ENCODE results near the gene JAKMIP1. TPM values are rescaled to one million over a fixed set of nuclear protein-coding genes. Genes with fewer than 3 reads are reported as not detected.

The JAKMIP1 gene
- total RNA-seq, 4 donors from 2014 or later = 0.39 to 4.5 (median 1.9) TPM; not detected in 1

DNA sequence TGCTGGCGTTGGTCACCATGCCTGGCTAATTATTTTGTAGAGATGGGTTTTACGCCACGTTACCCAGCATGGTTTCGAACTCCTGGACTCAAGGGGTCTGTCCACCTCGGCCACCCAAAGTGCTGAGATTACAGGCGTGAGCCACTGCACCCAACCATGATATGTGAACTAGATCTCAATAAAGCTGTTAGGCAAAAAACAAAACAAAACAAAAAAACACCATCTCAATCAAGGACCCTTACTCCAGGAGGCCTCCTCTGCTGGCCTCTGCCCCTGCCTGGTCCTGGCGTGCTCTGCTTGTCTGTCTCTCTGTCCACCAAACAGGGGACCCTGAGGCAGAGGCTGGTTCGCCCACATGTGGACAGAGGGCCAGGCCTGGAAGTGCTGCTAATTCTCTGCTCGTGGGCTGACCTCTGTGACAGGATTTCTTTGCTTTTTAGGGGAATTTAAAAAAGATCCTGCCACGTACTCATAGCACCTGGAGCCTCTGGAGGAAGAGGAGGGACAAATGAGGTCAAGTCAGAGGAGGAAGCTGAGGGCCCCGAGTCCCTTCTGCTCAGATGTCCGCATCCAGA lies 36.6 kb upstream of the JAKMIP1 start:
- Histone ChIP-seq H3K27me3 (peaks cover 39% of the 10 kb centered on the region), H3K27ac (no peak overlapping the region), H3K4me3 (no peak overlapping the region), H3K4me1 (no peaks in the 10 kb centered on the region), H3K9me3 (no peaks in the 10 kb centered on the region), H3K36me3 (no peaks in the 10 kb centered on the region)
- 58 to 76% methylated on average over 6 to 8 of the region's 12 CpGs for WGBS, 2 donors (ENCODE audit: low coverage in 1 of 2)
- TF ChIP-seq POLR2A (IDR thresholded peaks at IDR 0.05) (no peak), EP300 (IDR thresholded peaks at IDR 0.05) (no peak), CTCF (IDR thresholded peaks at IDR 0.05) (no peak), POLR2AphosphoS5 (IDR thresholded peaks at IDR 0.05) (no peak)
- no peak for ATAC-seq

- TF ChIP-seq POLR2AphosphoS5 (IDR thresholded peaks at IDR 0.05) (no peak), CTCF (IDR thresholded peaks at IDR 0.05) (no peak), EP300 (IDR thresholded peaks at IDR 0.05) (no peak), POLR2A (IDR thresholded peaks at IDR 0.05) (no peak)
Measured at GRCh38 chr4:6235901-6236640, 35.7 kb upstream of the JAKMIP1 start.

GRCh38 chr4:6235012-6235411 lies 34.7 kb upstream of the JAKMIP1 start:
- Histone ChIP-seq H3K9me3 (no peaks in the 10 kb centered on the region), H3K27ac (no peak overlapping the region), H3K36me3 (no peaks in the 10 kb centered on the region), H3K4me3 (no peak overlapping the region), H3K27me3 (peaks cover 27% of the 10 kb centered on the region), H3K4me1 (no peaks in the 10 kb centered on the region)
- TF ChIP-seq EP300 (IDR thresholded peaks at IDR 0.05) (no peak), CTCF (IDR thresholded peaks at IDR 0.05) (no peak), POLR2AphosphoS5 (IDR thresholded peaks at IDR 0.05) (no peak), POLR2A (IDR thresholded peaks at IDR 0.05) (no peak)
- WGBS, 2 donors (ENCODE audit: low coverage in 1 of 2) = 100% methylated on average over 1 of the region's 7 CpGs; no CpG with 5 or more reads in 1 of the 2 donors
- ATAC-seq = no peak

More at GRCh38 chr4:6235901-6236640, 35.7 kb upstream of the JAKMIP1 start:
- no peak for ATAC-seq
- no peaks in the 10 kb centered on the region for H3K4me1 ChIP-seq
- 24 to 31% methylated on average over 13 to 16 of the region's 17 CpGs for WGBS, 2 donors (ENCODE audit: low coverage in 1 of 2)
- H3K9me3 ChIP-seq = no peaks in the 10 kb centered on the region
- no peak overlapping the region for H3K27ac ChIP-seq
- H3K4me3 ChIP-seq = no peak overlapping the region
- no peaks in the 10 kb centered on the region for H3K36me3 ChIP-seq
- H3K27me3 ChIP-seq = peaks cover 33% of the 10 kb centered on the region

GRCh38 chr4:6233929-6234328 lies 33.6 kb upstream of the JAKMIP1 start:
- peaks cover 29% of the 10 kb centered on the region for H3K27me3 ChIP-seq
- no peak for ATAC-seq
- H3K36me3 ChIP-seq = no peaks in the 10 kb centered on the region
- no peak overlapping the region for H3K4me3 ChIP-seq
- WGBS, 2 donors (ENCODE audit: low coverage in 1 of 2) = 50 to 81% methylated on average over 2 to 3 of the region's 6 CpGs
- H3K9me3 ChIP-seq = no peaks in the 10 kb centered on the region
- H3K27ac ChIP-seq = no peak overlapping the region
- H3K4me1 ChIP-seq = no peaks in the 10 kb centered on the region
- TF ChIP-seq POLR2AphosphoS5 (IDR thresholded peaks at IDR 0.05) (no peak), CTCF (IDR thresholded peaks at IDR 0.05) (no peak), EP300 (IDR thresholded peaks at IDR 0.05) (no peak), POLR2A (IDR thresholded peaks at IDR 0.05) (no peak)
